Measurements from ENCODE around the gene CCDC124.

Gene CCDC124

GRCh38 chr19:17949956-17950309 is 17.1 kb downstream of the CCDC124 start:
- H2BK5ac ChIP-seq (ENCODE audit: low read length) = no peak overlapping the region
- H3K27ac ChIP-seq (ENCODE audit: low read depth, low read length) = no peak overlapping the region
- no peak overlapping the region for H3K18ac ChIP-seq (ENCODE audit: low read length)
- H3K36me3 ChIP-seq (ENCODE audit: control insufficient read depth, insufficient read depth, low read length) = no peaks in the 10 kb centered on the region
- no peak overlapping the region for H4K5ac ChIP-seq (ENCODE audit: low read length)
- H2AK5ac ChIP-seq (ENCODE audit: low read length) = no peak overlapping the region
- H3K79me2 ChIP-seq (ENCODE audit: control insufficient read depth, insufficient read depth, low read length) = no peaks in the 10 kb centered on the region
- H3K23ac ChIP-seq (ENCODE audit: low read length) = no peak overlapping the region
- no peak overlapping the region for H4K8ac ChIP-seq (ENCODE audit: low read depth, low read length)
- no peak overlapping the region for H3K4ac ChIP-seq (ENCODE audit: low read depth, low read length)
- peaks cover 42% of the 10 kb centered on the region for H3K27me3 ChIP-seq (ENCODE audit: insufficient read depth, low read length, poor library complexity)
- no CpG with 5 or more reads among the region's 11 CpGs for WGBS (ENCODE audit: extremely low coverage, insufficient coverage, low lambda C conversion rate)
- no peak overlapping the region for H3K4me3 ChIP-seq (ENCODE audit: low read length)
- H2BK15ac ChIP-seq (replicated peaks; ENCODE audit: low read depth) = no peak overlapping the region
- no peak overlapping the region for H2BK120ac ChIP-seq (ENCODE audit: low read depth, low read length)
- peak; percentile 42 for DNase-seq
- no peak overlapping the region for H3K56ac ChIP-seq (ENCODE audit: low read length)
- no peaks in the 10 kb centered on the region for H3K79me1 ChIP-seq (ENCODE audit: low read length)
- H3K9ac ChIP-seq (ENCODE audit: low read length) = no peak overlapping the region
- H3K4me2 ChIP-seq (ENCODE audit: low read length) = peak overlapping the region; percentile 11
- peaks cover 2% of the 10 kb centered on the region for H3K4me1 ChIP-seq (ENCODE audit: control insufficient read depth, low read depth, low read length)

DNA sequence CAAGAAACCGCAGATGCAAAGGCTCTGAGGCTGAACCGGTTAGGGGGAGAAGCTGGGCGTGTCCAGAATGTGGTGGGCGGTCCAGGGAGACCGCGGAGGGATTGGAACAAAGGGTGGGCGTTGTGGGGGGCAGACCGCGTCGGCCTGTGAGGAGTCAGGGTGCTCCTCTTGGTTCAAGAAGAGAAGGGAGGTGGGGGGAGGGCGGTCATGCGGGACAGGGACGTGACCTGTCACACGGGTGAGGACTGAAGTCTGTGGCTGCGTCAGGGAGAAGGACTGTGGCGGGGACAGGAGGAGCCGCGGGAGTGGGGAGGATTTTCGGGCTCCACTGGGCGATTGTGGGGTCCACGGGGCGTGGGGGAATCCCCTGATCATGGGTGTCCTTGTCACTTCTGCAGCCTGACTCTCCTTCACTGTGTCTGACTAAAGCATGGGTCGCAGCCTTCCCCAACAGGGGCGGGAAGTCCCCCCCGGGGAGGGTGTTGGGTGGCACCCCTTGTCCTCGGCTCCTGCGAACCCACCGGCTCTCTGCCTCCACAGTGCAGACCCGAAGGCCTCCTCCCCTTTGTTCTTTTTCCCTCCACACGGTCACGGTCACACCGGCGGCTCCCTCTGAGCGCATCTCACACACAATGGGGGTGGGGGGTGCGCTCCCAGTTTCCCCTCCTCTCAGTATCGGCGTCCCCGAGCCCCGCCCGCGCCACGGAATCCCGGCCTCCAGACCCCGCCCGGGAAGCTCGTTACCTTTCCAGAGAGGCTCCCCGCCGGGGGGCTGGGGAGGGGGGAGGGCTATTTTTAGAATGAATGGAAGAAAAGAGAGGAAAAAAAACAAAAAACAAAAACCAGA is 17.7 kb downstream of the CCDC124 start:
- Histone ChIP-seq H4K5ac (ENCODE audit: low read length) (no peak overlapping the region), H2AK5ac (ENCODE audit: low read length) (no peak overlapping the region), H3K4ac (ENCODE audit: low read depth, low read length) (no peak overlapping the region), H3K79me1 (ENCODE audit: low read length) (no peaks in the 10 kb centered on the region), H2BK120ac (ENCODE audit: low read depth, low read length) (no peak overlapping the region), H3K18ac (ENCODE audit: low read length) (peak overlapping the region; percentile 43), H3K4me1 (ENCODE audit: control insufficient read depth, low read depth, low read length) (peaks cover 2% of the 10 kb centered on the region), H3K27ac (ENCODE audit: low read depth, low read length) (no peak overlapping the region), H3K79me2 (ENCODE audit: control insufficient read depth, insufficient read depth, low read length) (no peaks in the 10 kb centered on the region), H3K36me3 (ENCODE audit: control insufficient read depth, insufficient read depth, low read length) (no peaks in the 10 kb centered on the region), H3K56ac (ENCODE audit: low read length) (peak overlapping the region; percentile 68), H3K4me2 (ENCODE audit: low read length) (peak overlapping the region; percentile 22), H3K27me3 (ENCODE audit: insufficient read depth, low read length, poor library complexity) (peaks cover 42% of the 10 kb centered on the region), H2BK5ac (ENCODE audit: low read length) (no peak overlapping the region), H3K9ac (ENCODE audit: low read length) (peak overlapping the region; percentile 41), H3K4me3 (ENCODE audit: low read length) (no peak overlapping the region), H3K23ac (ENCODE audit: low read length) (no peak overlapping the region), H4K8ac (ENCODE audit: low read depth, low read length) (no peak overlapping the region), H2BK15ac (replicated peaks; ENCODE audit: low read depth) (no peak overlapping the region)
- no peak for DNase-seq
- no CpG with 5 or more reads among the region's 48 CpGs for WGBS (ENCODE audit: extremely low coverage, insufficient coverage, low lambda C conversion rate)

DNA sequence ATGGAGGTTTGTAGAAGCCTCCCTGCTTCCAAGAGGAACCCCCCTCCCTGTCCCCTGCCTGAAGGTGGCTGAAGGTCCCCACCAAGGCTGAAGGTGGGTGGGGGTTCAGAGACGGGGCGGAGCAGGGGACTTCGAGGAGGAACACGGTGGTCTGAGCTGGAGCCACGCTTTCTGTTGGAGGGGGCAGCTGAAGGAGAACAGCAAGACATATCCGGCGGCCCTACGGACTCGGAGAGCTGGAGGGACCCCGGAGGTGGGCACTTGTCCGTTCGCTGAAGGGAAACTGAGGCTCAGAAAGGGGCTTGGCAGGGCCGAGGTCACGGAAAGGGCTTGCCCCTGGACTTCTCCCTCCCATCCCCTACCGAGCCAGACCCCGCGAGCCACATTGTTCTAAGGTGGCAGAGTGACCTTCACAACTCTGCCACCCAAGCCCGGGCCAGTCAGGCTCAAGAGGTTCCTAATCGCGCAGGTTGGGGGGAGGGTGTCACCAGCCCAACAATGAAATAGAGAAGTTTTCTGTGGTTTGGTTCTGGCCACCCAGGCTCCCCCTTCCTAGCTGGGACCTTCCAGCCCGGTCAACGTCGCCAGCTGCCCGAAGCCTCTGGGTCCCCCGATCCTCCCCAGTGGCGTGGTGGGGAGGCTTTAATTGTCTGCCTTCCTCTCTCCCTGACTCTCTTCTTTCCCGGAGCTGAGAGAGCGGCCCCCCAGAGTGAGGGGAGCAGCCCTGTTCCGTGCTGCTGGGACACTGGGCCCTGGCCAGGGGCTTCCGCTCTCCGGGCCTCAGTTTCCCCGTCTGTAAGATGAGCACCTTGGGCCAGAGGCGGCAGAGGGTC is 18.6 kb downstream of the CCDC124 start:
- no peak for DNase-seq
- Histone ChIP-seq H2AK5ac (ENCODE audit: low read length) (no peak overlapping the region), H3K9ac (ENCODE audit: low read length) (no peak overlapping the region), H3K56ac (ENCODE audit: low read length) (peak overlapping the region; percentile 8), H3K27me3 (ENCODE audit: insufficient read depth, low read length, poor library complexity) (peaks cover 42% of the 10 kb centered on the region), H3K4me1 (ENCODE audit: control insufficient read depth, low read depth, low read length) (peaks cover 2% of the 10 kb centered on the region), H2BK5ac (ENCODE audit: low read length) (no peak overlapping the region), H3K4ac (ENCODE audit: low read depth, low read length) (no peak overlapping the region), H3K36me3 (ENCODE audit: control insufficient read depth, insufficient read depth, low read length) (no peaks in the 10 kb centered on the region), H3K79me1 (ENCODE audit: low read length) (no peaks in the 10 kb centered on the region), H4K5ac (ENCODE audit: low read length) (no peak overlapping the region), H2BK15ac (replicated peaks; ENCODE audit: low read depth) (no peak overlapping the region), H3K4me3 (ENCODE audit: low read length) (no peak overlapping the region), H3K27ac (ENCODE audit: low read depth, low read length) (no peak overlapping the region), H3K23ac (ENCODE audit: low read length) (no peak overlapping the region), H3K79me2 (ENCODE audit: control insufficient read depth, insufficient read depth, low read length) (no peaks in the 10 kb centered on the region), H4K8ac (ENCODE audit: low read depth, low read length) (no peak overlapping the region), H3K18ac (ENCODE audit: low read length) (peak overlapping the region; percentile 43), H2BK120ac (ENCODE audit: low read depth, low read length) (no peak overlapping the region), H3K4me2 (ENCODE audit: low read length) (no peak overlapping the region)
- no CpG with 5 or more reads among the region's 33 CpGs for WGBS (ENCODE audit: extremely low coverage, insufficient coverage, low lambda C conversion rate)

DNA sequence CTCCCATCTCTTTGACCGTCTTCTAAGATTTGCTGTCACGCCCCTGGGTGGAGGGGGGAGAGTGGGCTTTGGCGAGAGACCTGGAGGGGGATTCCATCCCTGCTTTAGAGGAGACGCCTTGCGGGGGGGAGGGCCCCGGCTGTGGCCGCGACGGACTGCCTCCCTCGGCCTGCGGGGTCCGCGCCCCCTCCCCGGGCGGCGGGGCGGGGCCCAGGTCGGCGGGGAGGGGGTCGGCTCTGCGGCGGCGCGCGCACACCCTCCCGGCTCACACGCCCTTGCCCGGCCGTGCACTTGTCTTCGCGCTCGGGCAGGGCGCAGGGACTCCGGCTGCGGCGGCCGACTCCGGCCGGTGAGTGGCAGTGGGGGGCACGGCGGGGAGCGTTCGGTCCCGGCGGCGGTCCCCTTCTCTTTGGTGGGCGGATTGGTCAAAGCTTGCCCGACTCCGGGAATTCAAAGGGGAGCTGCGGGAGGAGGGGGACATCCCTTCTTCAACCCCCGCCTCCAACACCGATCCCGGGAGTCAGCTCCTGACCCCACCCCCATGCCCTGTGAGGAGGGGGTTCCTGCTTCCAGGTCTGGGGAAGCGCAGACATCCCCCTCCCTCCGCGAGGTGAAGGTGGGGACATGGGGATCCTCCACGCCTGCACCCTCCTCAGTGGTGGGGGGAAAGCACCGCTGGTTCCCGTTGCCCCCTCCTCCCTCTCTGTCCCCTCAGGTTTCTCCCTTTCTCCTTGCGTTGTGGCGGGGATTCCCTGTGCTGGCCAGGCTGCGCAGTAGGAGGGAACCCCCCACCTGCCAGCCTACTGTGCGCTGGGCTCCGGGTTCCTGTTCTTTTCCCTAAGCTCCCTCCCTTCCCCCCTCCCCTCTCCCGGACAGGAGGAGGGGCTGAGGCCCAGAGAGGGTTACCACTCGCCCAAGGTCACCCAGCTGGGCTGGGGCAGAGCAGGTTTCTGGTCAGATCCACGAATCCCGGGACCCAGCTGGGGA is 19.5 kb downstream of the CCDC124 start:
- no peak overlapping the region for H2BK15ac ChIP-seq (replicated peaks; ENCODE audit: low read depth)
- no peak for DNase-seq
- no CpG with 5 or more reads among the region's 68 CpGs for WGBS (ENCODE audit: extremely low coverage, insufficient coverage, low lambda C conversion rate)

GRCh38 chr19:17953316-17953801 is 20.5 kb downstream of the CCDC124 start:
- H3K4me3 ChIP-seq (ENCODE audit: low read length) = no peak overlapping the region
- H2AK5ac ChIP-seq (ENCODE audit: low read length) = no peak overlapping the region

More for the DNA sequence above, 19.5 kb downstream of the CCDC124 start:
- H3K56ac ChIP-seq (ENCODE audit: low read length) = peak overlapping the region; percentile 3
- no peak overlapping the region for H3K27ac ChIP-seq (ENCODE audit: low read depth, low read length)
- no peaks in the 10 kb centered on the region for H3K79me2 ChIP-seq (ENCODE audit: control insufficient read depth, insufficient read depth, low read length)
- H2BK120ac ChIP-seq (ENCODE audit: low read depth, low read length) = no peak overlapping the region
- no peaks in the 10 kb centered on the region for H3K36me3 ChIP-seq (ENCODE audit: control insufficient read depth, insufficient read depth, low read length)
- H3K18ac ChIP-seq (ENCODE audit: low read length) = no peak overlapping the region
- H3K23ac ChIP-seq (ENCODE audit: low read length) = no peak overlapping the region
- H4K5ac ChIP-seq (ENCODE audit: low read length) = no peak overlapping the region
- no peaks in the 10 kb centered on the region for H3K79me1 ChIP-seq (ENCODE audit: low read length)
- peaks cover 42% of the 10 kb centered on the region for H3K27me3 ChIP-seq (ENCODE audit: insufficient read depth, low read length, poor library complexity)
- no peak overlapping the region for H3K4me3 ChIP-seq (ENCODE audit: low read length)
- H2BK5ac ChIP-seq (ENCODE audit: low read length) = no peak overlapping the region
- H3K9ac ChIP-seq (ENCODE audit: low read length) = no peak overlapping the region
- H3K4me1 ChIP-seq (ENCODE audit: control insufficient read depth, low read depth, low read length) = peaks cover 2% of the 10 kb centered on the region
- H4K8ac ChIP-seq (ENCODE audit: low read depth, low read length) = no peak overlapping the region
- H2AK5ac ChIP-seq (ENCODE audit: low read length) = no peak overlapping the region
- no peak overlapping the region for H3K4ac ChIP-seq (ENCODE audit: low read depth, low read length)
- H3K4me2 ChIP-seq (ENCODE audit: low read length) = peak overlapping the region; percentile 22

More at GRCh38 chr19:17953316-17953801, 20.5 kb downstream of the CCDC124 start:
- Histone ChIP-seq H2BK120ac (ENCODE audit: low read depth, low read length) (no peak overlapping the region), H3K56ac (ENCODE audit: low read length) (no peak overlapping the region), H3K4me1 (ENCODE audit: control insufficient read depth, low read depth, low read length) (peaks cover 2% of the 10 kb centered on the region), H4K8ac (ENCODE audit: low read depth, low read length) (no peak overlapping the region), H3K4ac (ENCODE audit: low read depth, low read length) (no peak overlapping the region), H2BK15ac (replicated peaks; ENCODE audit: low read depth) (no peak overlapping the region), H2BK5ac (ENCODE audit: low read length) (no peak overlapping the region), H3K4me2 (ENCODE audit: low read length) (no peak overlapping the region), H3K36me3 (ENCODE audit: control insufficient read depth, insufficient read depth, low read length) (no peaks in the 10 kb centered on the region), H3K79me1 (ENCODE audit: low read length) (no peaks in the 10 kb centered on the region), H4K5ac (ENCODE audit: low read length) (no peak overlapping the region), H3K79me2 (ENCODE audit: control insufficient read depth, insufficient read depth, low read length) (no peaks in the 10 kb centered on the region), H3K23ac (ENCODE audit: low read length) (no peak overlapping the region), H3K27me3 (ENCODE audit: insufficient read depth, low read length, poor library complexity) (peaks cover 42% of the 10 kb centered on the region), H3K27ac (ENCODE audit: low read depth, low read length) (no peak overlapping the region), H3K18ac (ENCODE audit: low read length) (no peak overlapping the region), H3K9ac (ENCODE audit: low read length) (no peak overlapping the region)
- WGBS (ENCODE audit: extremely low coverage, insufficient coverage, low lambda C conversion rate) = no CpG with 5 or more reads among the region's 7 CpGs
- no peak for DNase-seq
